GM19328 (cell line): Measurements from ENCODE around the gene RBFOX1.

Experiments
- ATAC-seq: cut with Tn5 transposase; IDR thresholded peaks from one replicate; pipeline ENCODE4 v1.9.1; 2021; ENCODE audit warnings: mild to moderate bottlenecking, moderate library complexity; ENCODE audit not compliant: unreplicated experiment

RBFOX1 gene

GRCh38 chr16:7332611-7333010 lies at the start of gene RBFOX1:
Gene RBFOX1, plus strand, starts transcription at chr16:7332845.
- ATAC-seq, result no peak

- no peak for ATAC-seq
Measured at GRCh38 chr16:7284780-7285179, 47.9 kb upstream of the RBFOX1 start.

GRCh38 chr16:7285520-7285919 lies 47.1 kb upstream of the RBFOX1 start:
- no peak for ATAC-seq

- no peak for ATAC-seq
Measured at GRCh38 chr16:7289299-7289698, 43.3 kb upstream of the RBFOX1 start.

GRCh38 chr16:7290682-7291081 lies 42.0 kb upstream of the RBFOX1 start:
- no peak for ATAC-seq

- ATAC-seq, result no peak
Measured at GRCh38 chr16:7294020-7294419, 38.6 kb upstream of the RBFOX1 start.

DNA sequence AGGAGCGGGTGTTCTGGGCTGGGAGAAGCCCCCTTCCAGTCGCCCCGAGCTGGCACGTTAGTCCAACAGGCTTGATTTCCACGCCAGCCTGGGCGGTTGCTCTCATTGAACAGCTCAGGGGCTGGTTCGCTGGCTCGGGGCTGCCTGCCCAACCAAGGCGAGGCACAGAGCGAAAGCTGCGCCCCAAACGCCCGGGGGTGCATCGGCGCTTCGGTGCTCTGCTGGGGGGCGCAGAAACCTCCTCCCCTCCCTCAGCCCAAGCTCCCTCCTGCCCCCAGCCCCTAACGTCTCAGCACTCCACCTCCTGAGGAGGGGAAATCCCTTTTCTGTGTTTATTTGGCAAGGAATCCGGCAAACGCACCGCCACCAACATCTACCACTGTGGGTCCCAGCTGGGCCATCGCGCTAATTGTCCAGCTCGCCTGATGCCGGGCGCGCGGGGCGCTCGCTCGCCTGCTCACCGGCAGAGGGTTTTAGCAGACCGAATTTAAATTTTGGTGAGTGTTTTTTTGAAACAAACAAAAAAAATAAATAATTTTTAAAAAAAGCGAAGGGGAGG lies 29.5 kb upstream of the RBFOX1 start:
- no peak for ATAC-seq

GRCh38 chr16:7303660-7304200 lies 28.9 kb upstream of the RBFOX1 start:
- no peak for ATAC-seq

- no peak for ATAC-seq
Measured at GRCh38 chr16:7304279-7304678, 28.4 kb upstream of the RBFOX1 start.

DNA sequence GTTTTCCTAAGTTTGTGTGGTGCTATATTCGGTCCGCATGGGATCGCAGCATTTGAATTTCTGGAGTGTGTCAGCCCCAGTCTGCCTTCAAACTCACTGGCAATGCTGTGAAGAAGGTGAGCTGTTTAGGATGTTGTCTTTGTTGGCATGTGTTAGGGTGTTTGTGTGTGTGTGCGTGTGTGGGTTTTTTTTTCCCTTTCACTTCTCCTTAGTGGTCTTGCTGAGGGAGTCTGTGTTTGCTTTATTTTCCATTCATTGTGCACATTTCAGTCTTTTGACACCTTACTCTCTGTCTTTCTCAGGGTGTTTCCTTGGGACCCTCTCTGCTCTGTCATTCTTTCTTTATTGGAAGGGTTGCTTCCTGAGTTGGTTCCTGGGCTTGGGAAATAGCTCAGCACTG lies 27.7 kb upstream of the RBFOX1 start:
- ATAC-seq, result no peak

GRCh38 chr16:7313170-7313569 lies 19.5 kb upstream of the RBFOX1 start:
- ATAC-seq, result no peak

GRCh38 chr16:7314163-7314562 lies 18.5 kb upstream of the RBFOX1 start:
- ATAC-seq, result no peak

- no peak for ATAC-seq
Measured at GRCh38 chr16:7315813-7316212, 16.8 kb upstream of the RBFOX1 start.

DNA sequence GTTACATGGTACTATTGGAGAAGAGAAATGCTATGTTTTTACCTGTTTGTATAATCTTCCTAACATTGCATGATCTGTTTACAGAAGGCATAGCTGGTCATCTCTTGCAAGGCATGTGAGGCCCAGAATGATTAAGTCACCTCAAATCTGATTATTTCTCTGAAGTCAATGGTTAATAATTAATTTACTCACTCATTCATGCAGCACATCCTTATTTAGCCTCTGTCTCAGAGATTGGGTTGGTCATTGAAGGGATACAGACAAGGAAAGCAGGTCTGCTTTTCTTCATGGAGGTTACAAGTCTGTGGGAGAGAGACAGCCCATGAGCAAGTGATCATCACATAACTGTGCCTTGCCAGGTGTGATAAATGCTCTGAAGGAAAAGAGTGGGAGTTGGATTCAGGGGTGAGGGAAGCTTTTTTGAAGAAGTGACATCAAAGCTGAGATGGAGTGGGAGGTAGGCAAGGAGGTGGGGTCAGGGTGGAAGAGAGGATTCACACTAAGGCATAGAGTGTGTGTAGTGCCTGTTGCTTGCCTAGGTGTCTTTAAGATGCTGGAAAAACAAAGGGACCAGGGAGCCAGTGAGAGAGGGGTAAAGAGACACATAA lies 16.3 kb upstream of the RBFOX1 start:
- ATAC-seq, result no peak

GRCh38 chr16:7317982-7318381 lies 14.7 kb upstream of the RBFOX1 start:
- ATAC-seq, result no peak

DNA sequence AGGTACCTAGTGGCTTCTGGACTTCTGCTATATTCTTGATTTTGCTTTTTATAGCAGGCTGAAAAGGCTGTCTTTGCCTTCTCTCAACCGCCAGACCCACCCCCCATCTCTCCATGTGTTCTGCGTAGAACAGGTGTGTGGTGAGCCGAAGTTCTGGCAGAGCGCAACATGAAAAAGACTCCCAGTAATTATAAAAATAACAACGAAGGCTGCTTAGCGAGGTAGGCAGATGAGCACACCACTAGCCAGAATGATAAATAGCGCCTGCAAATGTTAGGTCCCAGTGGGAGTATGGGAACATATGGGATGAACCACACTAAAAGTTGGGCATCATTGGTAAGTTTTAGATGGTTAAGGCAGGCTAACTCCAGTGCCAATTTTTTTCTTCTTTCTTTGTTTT lies 14.0 kb upstream of the RBFOX1 start:
- no peak for ATAC-seq

GRCh38 chr16:7319514-7319913 lies 13.1 kb upstream of the RBFOX1 start:
- no peak for ATAC-seq

- no peak for ATAC-seq
Measured at GRCh38 chr16:7321661-7322060, 11.0 kb upstream of the RBFOX1 start.

GRCh38 chr16:7324321-7324720 lies 8.3 kb upstream of the RBFOX1 start:
- ATAC-seq, result no peak

DNA sequence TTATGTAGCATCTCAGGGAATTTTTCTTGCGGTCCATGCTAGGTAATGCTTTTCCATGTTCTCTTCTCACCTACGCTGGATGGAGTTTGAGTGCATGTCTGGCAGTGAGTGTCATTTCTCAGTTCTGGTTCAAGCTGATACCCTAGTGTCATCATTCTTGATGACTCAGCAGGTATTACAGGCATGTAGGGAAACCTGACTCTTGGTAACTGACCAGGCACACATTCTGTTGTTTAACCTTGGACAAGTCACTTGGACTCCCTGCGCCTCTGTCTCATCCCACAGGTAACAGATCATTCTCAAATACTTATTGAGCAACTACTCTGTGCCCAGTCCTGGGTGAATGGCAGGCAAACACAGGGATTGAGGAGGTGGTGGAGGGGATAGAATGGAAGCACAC lies 6.8 kb upstream of the RBFOX1 start:
- no peak for ATAC-seq

DNA sequence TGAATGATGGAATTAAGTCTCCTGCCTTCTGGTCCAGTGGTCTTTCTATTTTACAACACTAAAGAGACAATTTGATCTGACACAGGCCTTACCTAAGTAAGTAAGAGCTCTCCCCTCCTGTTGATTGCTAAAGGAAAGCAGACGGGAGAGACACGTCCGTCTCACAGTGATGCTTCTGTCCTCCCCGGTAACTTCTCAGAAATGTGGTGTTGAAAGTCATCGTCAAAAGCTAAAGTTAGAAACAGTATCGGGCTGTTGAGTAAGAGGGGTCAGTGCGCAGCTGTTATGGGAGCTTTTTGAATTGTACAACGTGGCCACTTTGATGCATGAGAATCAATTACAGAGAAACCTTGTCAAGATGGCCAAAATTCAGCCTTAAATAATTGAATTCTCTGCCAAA lies 1.9 kb upstream of the RBFOX1 start:
- no peak for ATAC-seq

- ATAC-seq, result no peak
Measured at GRCh38 chr16:7331997-7332396, 648 bp upstream of the RBFOX1 start.

DNA sequence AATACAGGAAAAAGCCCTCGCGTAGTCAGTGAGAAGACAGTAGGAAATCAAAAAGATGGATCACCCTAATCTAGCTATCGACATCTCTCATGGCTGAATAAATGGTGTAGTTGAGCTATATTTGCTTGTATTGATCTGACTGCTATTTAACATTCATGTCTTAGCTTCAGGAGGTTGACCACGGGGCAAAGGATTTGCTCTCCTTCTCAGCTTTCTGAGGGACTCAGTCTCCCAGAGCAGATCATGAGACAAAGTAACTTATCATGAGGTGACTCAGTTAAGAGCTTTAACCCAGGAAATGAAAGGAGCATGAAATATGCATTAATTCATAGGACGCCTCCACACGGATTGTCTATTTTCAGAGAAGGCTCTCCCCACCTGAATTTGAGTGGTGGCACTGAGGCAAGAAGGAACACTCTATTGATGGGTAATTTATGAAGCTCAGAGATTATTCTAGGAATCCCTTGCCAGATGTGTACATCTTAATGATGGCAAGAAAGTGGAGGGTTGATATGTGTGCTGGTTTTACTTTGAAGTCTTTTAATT lies 608 bp downstream of the RBFOX1 start:
- no peak for ATAC-seq
